H9 (cell line): Measurements from ENCODE around the gene DCST2. TPM values are rescaled to one million over a fixed set of nuclear protein-coding genes. Genes with fewer than 3 reads are reported as not detected.

Experiments used
- DNase-seq: peaks from one replicate; pipeline ENCODE4 v3.0.0-alpha.2; 2017
- H2AFZ ChIP-seq: one replicate; pipeline ENCODE4 v1.6.1; 2013; ENCODE audit warnings: mild to moderate bottlenecking, low read length, control low read depth, moderate library complexity
- H2AK5ac ChIP-seq: 2 replicates; pipeline ENCODE4 v1.6.1; 2013; ENCODE audit warnings: low read length, control low read depth, mixed read lengths; ENCODE audit not compliant: insufficient read length
- H2BK120ac ChIP-seq: one replicate; pipeline ENCODE4 v1.6.1; 2013; ENCODE audit warnings: low read depth, mild to moderate bottlenecking, low read length, control low read depth, inconsistent platforms; ENCODE audit not compliant: poor library complexity, severe bottlenecking
- H2BK12ac ChIP-seq: 2 replicates; pipeline ENCODE4 v1.6.1; 2013; ENCODE audit warnings: low read length, control low read depth, mixed read lengths, low read depth; ENCODE audit not compliant: insufficient read length
- H2BK15ac ChIP-seq: 2 replicates; pipeline ENCODE4 v1.6.1; 2013; ENCODE audit warnings: low read depth, low read length, control low read depth
- H2BK20ac ChIP-seq: one replicate; pipeline ENCODE4 v1.6.1; 2013; ENCODE audit warnings: low read depth, mild to moderate bottlenecking, low read length, control low read depth, inconsistent platforms; ENCODE audit not compliant: poor library complexity, severe bottlenecking
- H2BK5ac ChIP-seq: 2 replicates; pipeline ENCODE4 v1.6.1; 2013; ENCODE audit warnings: low read length, control low read depth, mixed read lengths; ENCODE audit not compliant: insufficient read length
- H3K14ac ChIP-seq: 2 replicates; pipeline ENCODE4 v1.6.1; 2013; ENCODE audit warnings: low read length, control low read depth; ENCODE audit not compliant: insufficient read depth
- H3K18ac ChIP-seq: 2 replicates; pipeline ENCODE4 v1.6.1; 2013; ENCODE audit warnings: low read depth, mild to moderate bottlenecking, mixed read lengths, low read length, control low read depth; ENCODE audit not compliant: insufficient read length
- H3K23ac ChIP-seq: 2 replicates; pipeline ENCODE4 v1.6.1; 2013; ENCODE audit warnings: low read length, control low read depth, mixed read lengths, low read depth; ENCODE audit not compliant: insufficient read length
- H3K23me2 ChIP-seq: 2 replicates; pipeline ENCODE4 v1.6.1; 2013; ENCODE audit warnings: low read depth, mild to moderate bottlenecking, mixed read lengths, low read length, control low read depth; ENCODE audit not compliant: insufficient read length, poor library complexity, severe bottlenecking
- H3K27ac ChIP-seq: 2 replicates; pipeline ENCODE4 v1.5.1; 2013; ENCODE audit warnings: low read length, control low read depth, mixed read lengths, low read depth; ENCODE audit not compliant: insufficient read length
- H3K27me3 ChIP-seq: 2 replicates; pipeline ENCODE4 v1.6.1; 2013; ENCODE audit warnings: low read length, control low read depth, inconsistent platforms; ENCODE audit not compliant: insufficient read depth
- H3K4ac ChIP-seq: 2 replicates; pipeline ENCODE4 v1.6.1; 2013; ENCODE audit warnings: low read depth, mild to moderate bottlenecking, control low read depth, inconsistent platforms, low read length, moderate library complexity
- H3K4me1 ChIP-seq: 2 replicates; pipeline ENCODE4 v1.6.1; 2013; ENCODE audit warnings: low read length, control low read depth, inconsistent platforms; ENCODE audit not compliant: insufficient read depth
- H3K4me2 ChIP-seq: 2 replicates; pipeline ENCODE4 v1.6.1; 2013; ENCODE audit warnings: low read length, control low read depth, mixed read lengths; ENCODE audit not compliant: insufficient read length, insufficient read depth
- H3K56ac ChIP-seq: 2 replicates; pipeline ENCODE4 v1.6.1; 2013; ENCODE audit warnings: low read depth, mild to moderate bottlenecking, mixed read lengths, low read length, control low read depth; ENCODE audit not compliant: insufficient read length
- H3K79me1 ChIP-seq: 2 replicates; pipeline ENCODE4 v1.6.1; 2013; ENCODE audit warnings: low read depth, mild to moderate bottlenecking, moderate library complexity, low read length, control low read depth, inconsistent platforms; ENCODE audit not compliant: insufficient read depth, poor library complexity, severe bottlenecking
- H3K79me2 ChIP-seq: 2 replicates; pipeline ENCODE4 v1.6.1; 2013; ENCODE audit warnings: low read length, control low read depth, inconsistent platforms; ENCODE audit not compliant: insufficient read depth
- H3K9ac ChIP-seq: 2 replicates; pipeline ENCODE4 v1.6.1; 2013; ENCODE audit warnings: low read length, control low read depth, mixed read lengths; ENCODE audit not compliant: insufficient read length; ENCODE audit errors: extremely low read depth
- H3K9me3 ChIP-seq: one replicate; pipeline ENCODE4 v1.6.1; 2013; ENCODE audit warnings: low read depth, low read length, inconsistent platforms; ENCODE audit not compliant: control insufficient read depth
- H3T11ph ChIP-seq: one replicate; pipeline ENCODE4 v1.6.1; 2013; ENCODE audit warnings: mild to moderate bottlenecking, low read length, control low read depth, inconsistent platforms
- H4K20me1 ChIP-seq: one replicate; pipeline ENCODE4 v1.6.1; 2013; ENCODE audit not compliant: control insufficient read depth, insufficient read length, insufficient read depth
- H4K5ac ChIP-seq: 2 replicates; pipeline ENCODE4 v1.6.1; 2013; ENCODE audit warnings: low read depth, mild to moderate bottlenecking, mixed read lengths, low read length, control low read depth; ENCODE audit not compliant: insufficient read length
- H4K8ac ChIP-seq: replicated peaks from 2 replicates; pipeline ENCODE4 v1.6.1; 2013; ENCODE audit warnings: low read length, control low read depth, mixed read lengths, low read depth; ENCODE audit not compliant: insufficient read length
- H4K91ac ChIP-seq: 2 replicates; pipeline ENCODE4 v1.6.1; 2013; ENCODE audit warnings: low read depth, mild to moderate bottlenecking, moderate library complexity, mixed read lengths, low read length, control low read depth; ENCODE audit not compliant: insufficient read length
- H3K27ac Mint-ChIP-seq, 3 experiments: 2 replicates in 2 of 3; 3 replicates in 1 of 3; pipeline ENCODE4 v1.8.0; 2020 to 2021; ENCODE audit warnings: mixed read lengths in 3 of 3, mild to moderate bottlenecking in 1 of 3, moderate library complexity in 1 of 3
- H3K27me3 Mint-ChIP-seq: 2 replicates; pipeline ENCODE4 v1.8.0; 2021; ENCODE audit warnings: low read depth, mild to moderate bottlenecking, moderate library complexity, mixed read lengths
- H3K36me3 Mint-ChIP-seq, 3 experiments: 2 replicates in 2 of 3; 3 replicates in 1 of 3; pipeline ENCODE4 v1.8.0; 2020 to 2021; ENCODE audit warnings: low read depth in 3 of 3, mixed read lengths in 3 of 3; ENCODE audit not compliant: insufficient read depth in 1 of 3
- H3K4me1 Mint-ChIP-seq, 2 experiments: 2 replicates each; pipeline ENCODE4 v1.8.0; 2020; ENCODE audit warnings: mixed read lengths in 2 of 2
- H3K4me3 Mint-ChIP-seq, 2 experiments: 2 replicates in 1 of 2; 3 replicates in 1 of 2; pipeline ENCODE4 v1.8.0; 2020 to 2021; ENCODE audit warnings: mild to moderate bottlenecking in 2 of 2, mixed read lengths in 2 of 2, moderate library complexity in 1 of 2
- H3K9me3 Mint-ChIP-seq, 2 experiments: 2 replicates in 1 of 2; 3 replicates in 1 of 2; pipeline ENCODE4 v1.8.0; 2020; ENCODE audit warnings: mild to moderate bottlenecking in 2 of 2, mixed read lengths in 2 of 2, moderate library complexity in 1 of 2
- CTCF ChIP-seq: fragments of 200-600 bp; sonication (generic); conservative IDR thresholded peaks from 3 replicates; pipeline ENCODE4 v1.8.0; 2021; ENCODE audit warnings: antibody characterized with exemption, mild to moderate bottlenecking
- WGBS: extraction: QIAGEN DNeasy Blood & Tissue Kit; methylation state at CpG from one replicate; pipeline ENCODE4 v1.1.7; 2013; ENCODE audit warnings: missing lambda C conversion rate, low lambda C conversion rate, mixed read lengths; ENCODE audit not compliant: insufficient read length; ENCODE audit errors: extremely low coverage; 5-methylcytosine and 5-hydroxymethylcytosine counted together
- total RNA-seq: library from RNA; stranded (reverse); gene quantifications from 2 replicates; pipeline ENCODE4 v1.2.1, GENCODE V29; 2021

The DCST2 gene
- total RNA-seq, 1 experiment from 2014 or later: 0.35 TPM

- Mint-ChIP-seq H3K9me3 (no peaks in the 10 kb centered on the region), H3K4me3 (no peak overlapping the region; a peak in 1 of 5 replicates), H3K36me3 (peaks cover 0 to 6% (median 6%) of the 10 kb centered on the region in 3 experiments; a peak in 1 of 7 replicates), H3K27me3 (peaks cover 12% of the 10 kb centered on the region), H3K27ac (no peak overlapping the region; a peak in 2 of 7 replicates), H3K4me1 (peaks cover 23 to 44% of the 10 kb centered on the region in 2 experiments)
- DNase-seq: no peak
- Histone ChIP-seq H3K27ac (no peak overlapping the region), H3K23ac (no peak overlapping the region), H3K79me1 (no peaks in the 10 kb centered on the region), H2BK12ac (no peak overlapping the region), H3K9ac (no peak overlapping the region), H2BK15ac (no peak overlapping the region), H3K27me3 (no peaks in the 10 kb centered on the region), H4K20me1 (no peaks in the 10 kb centered on the region), H3K23me2 (no peaks in the 10 kb centered on the region), H2AFZ (no peak overlapping the region), H2BK5ac (no peak overlapping the region), H4K91ac (no peak overlapping the region), H3K14ac (no peak overlapping the region), H4K8ac (no peak overlapping the region), H3K4me2 (no peak overlapping the region), H3T11ph (no peak overlapping the region), H4K5ac (no peak overlapping the region), H3K79me2 (no peaks in the 10 kb centered on the region), H2BK20ac (no peak overlapping the region), H2AK5ac (no peak overlapping the region), H3K18ac (no peak overlapping the region), H2BK120ac (no peak overlapping the region), H3K4ac (no peak overlapping the region), H3K56ac (no peak overlapping the region), H3K9me3 (no peaks in the 10 kb centered on the region), H3K4me1 (no peaks in the 10 kb centered on the region)
- no peak for TF ChIP-seq CTCF
- WGBS: no CpG with 5 or more reads among the region's 8 CpGs
Observed at GRCh38 chr1:155022136-155022926, 11.2 kb downstream of the DCST2 start.
